Activated T-helper 2 cell treated with anti-CD3 and anti-CD28 coated beads, Interferon-gamma antibody, Interleukin-2, Interleukin-4, amounts not matched to agents 10 μg/mL and 5 μg/mL and 100 μg/mL, durations not matched to agents 14 hours and 24 hours and 36 hours (primary cell): Measurements from ENCODE around the gene RORB. TPM values are rescaled to one million over a fixed set of nuclear protein-coding genes. Genes with fewer than 3 reads are reported as not detected.
A peak's percentile ranks its signal among the peaks of the same experiment; 100 is the strongest.

Experiments used
- DNase-seq: peaks from one replicate; pipeline ENCODE4 v3.0.0; 2021; ENCODE audit warnings: low spot score
- H3K27ac Mint-ChIP-seq: one replicate; pipeline ENCODE4 v1.8.0; 2021; ENCODE audit warnings: mixed read lengths
- H3K27me3 Mint-ChIP-seq: one replicate; pipeline ENCODE4 v1.8.0; 2021; ENCODE audit warnings: low read depth, mixed read lengths
- H3K36me3 Mint-ChIP-seq: one replicate; pipeline ENCODE4 v1.8.0; 2021; ENCODE audit warnings: low read depth, mixed read lengths
- H3K4me1 Mint-ChIP-seq: one replicate; pipeline ENCODE4 v1.8.0; 2021; ENCODE audit warnings: low read depth, mixed read lengths
- H3K4me3 Mint-ChIP-seq: one replicate; pipeline ENCODE4 v1.8.0; 2021; ENCODE audit warnings: low read depth, mild to moderate bottlenecking, moderate library complexity, mixed read lengths
- H3K9me3 Mint-ChIP-seq: one replicate; pipeline ENCODE4 v1.8.0; 2021; ENCODE audit warnings: mixed read lengths
- intact Hi-C: fragments of 100-400 bp; cut with micrococcal nuclease; formaldehyde crosslinking; loops from one replicate; pipeline ENCODE4 v1.15.1; 2023
- total RNA-seq: library from RNA; stranded (reverse); gene quantifications from 2 replicates; pipeline ENCODE4 v1.2.3, GENCODE V29; 2022

RORB gene
- total RNA-seq: 0.02 and 0.11 TPM in 2 replicates

DNA sequence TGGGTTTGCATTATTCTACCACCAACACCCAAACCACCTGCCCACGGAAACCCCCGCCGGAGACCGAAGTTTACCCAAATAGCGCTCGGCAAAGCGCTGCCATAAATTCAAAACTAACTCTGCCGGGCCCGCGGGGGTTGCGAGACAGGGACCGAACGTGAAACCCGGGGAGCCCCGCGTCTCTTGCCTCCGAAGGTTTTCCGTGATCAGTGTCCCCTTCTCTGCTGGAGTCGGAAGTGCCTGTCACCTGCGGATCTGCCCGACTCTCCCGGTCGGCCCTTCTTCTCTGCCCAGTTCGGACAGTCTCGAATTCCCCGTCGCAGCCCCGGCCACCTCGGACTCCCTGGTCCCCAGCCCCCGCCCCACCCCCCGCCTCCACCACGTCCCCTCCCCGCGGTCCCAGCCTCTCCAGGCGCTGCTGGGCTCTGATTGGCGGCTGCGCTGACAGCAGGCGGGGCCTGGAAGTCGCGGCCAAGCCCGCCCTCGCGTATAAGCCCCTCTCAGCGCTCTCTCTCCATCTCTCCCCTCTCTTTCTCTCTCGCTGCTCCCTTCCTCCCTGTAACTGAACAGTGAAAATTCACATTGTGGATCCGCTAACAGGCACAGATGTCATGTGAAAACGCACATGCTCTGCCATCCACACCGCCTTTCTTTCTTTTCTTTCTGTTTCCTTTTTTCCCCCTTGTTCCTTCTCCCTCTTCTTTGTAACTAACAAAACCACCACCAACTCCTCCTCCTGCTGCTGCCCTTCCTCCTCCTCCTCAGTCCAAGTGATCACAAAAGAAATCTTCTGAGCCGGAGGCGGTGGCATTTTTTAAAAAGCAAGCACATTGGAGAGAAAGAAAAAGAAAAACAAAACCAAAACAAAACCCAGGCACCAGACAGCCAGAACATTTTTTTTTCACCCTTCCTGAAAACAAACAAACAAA lies at the start of gene RORB:
RORB (plus strand) TSS at position 517 of the 929 bp plus-strand sequence. CDS start 642 bp downstream, outside the sequence.
- Mint-ChIP-seq H3K36me3 (no peaks in the 10 kb centered on the region), H3K27ac (no peak within 1 kb of the TSS), H3K27me3 (peaks cover 66% of the 10 kb centered on the region), H3K4me3 (peak within 1 kb of the TSS; percentile 86), H3K9me3 (no peaks in the 10 kb centered on the region), H3K4me1 (peaks cover 34% of the 10 kb centered on the region)
- DNase-seq: peak; percentile 36
- intact Hi-C loops: loop anchor here (5.0 kb wide), 1 partner anchor 530 kb away; the partner anchor contains the start of gene CARNMT1

DNA sequence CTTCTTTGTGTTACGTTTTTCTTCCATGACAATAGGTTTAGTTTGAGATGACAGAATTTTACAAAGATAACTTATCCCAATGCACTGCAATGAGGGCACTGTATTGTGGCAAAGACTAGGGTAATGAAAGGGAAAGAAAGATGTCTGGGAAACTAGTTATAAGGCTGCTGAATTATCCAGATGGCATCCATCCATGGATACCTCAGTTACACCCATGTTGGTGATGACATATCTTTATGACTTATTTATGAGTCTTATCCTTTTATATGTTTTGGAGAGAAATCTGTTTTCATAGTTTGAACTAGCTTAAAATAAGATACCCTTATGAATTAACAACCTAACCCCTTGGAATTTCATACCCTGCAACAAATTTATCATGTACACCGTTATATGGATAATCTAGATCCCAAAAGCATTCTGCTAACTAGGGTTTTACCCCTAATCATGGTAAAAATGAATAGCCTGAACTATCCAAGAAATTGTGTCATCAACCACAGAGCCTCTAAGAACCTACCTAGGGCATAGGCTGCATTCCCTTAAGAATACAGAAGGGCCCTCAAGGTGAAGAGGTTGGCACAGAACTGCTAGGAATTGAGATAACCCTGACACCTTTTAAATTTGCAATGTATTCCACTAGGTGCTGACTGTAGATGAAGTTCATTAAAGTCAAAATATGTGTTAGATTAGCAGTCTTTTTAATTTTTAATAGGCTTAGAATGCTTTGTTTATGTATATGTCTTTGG lies 49.5 kb upstream of the RORB start:
- H3K27ac Mint-ChIP-seq: no peak overlapping the region

GRCh38 chr9:74449060-74449459 lies 48.1 kb upstream of the RORB start:
- H3K36me3 Mint-ChIP-seq: no peaks in the 10 kb centered on the region
- DNase-seq: no peak
- no peak overlapping the region for H3K4me3 Mint-ChIP-seq
- no peak overlapping the region for H3K27ac Mint-ChIP-seq
- H3K27me3 Mint-ChIP-seq: no peaks in the 10 kb centered on the region
- H3K4me1 Mint-ChIP-seq: no peaks in the 10 kb centered on the region
- H3K9me3 Mint-ChIP-seq: no peaks in the 10 kb centered on the region
- intact Hi-C loops: no loop called here

More for the DNA sequence above, 49.5 kb upstream of the RORB start:
- H3K4me1 Mint-ChIP-seq: no peaks in the 10 kb centered on the region
- no peaks in the 10 kb centered on the region for H3K9me3 Mint-ChIP-seq
- H3K27me3 Mint-ChIP-seq: no peaks in the 10 kb centered on the region
- intact Hi-C loops: no loop called here
- no peaks in the 10 kb centered on the region for H3K36me3 Mint-ChIP-seq
- H3K4me3 Mint-ChIP-seq: no peak overlapping the region
- no peak for DNase-seq

GRCh38 chr9:74458832-74459231 lies 38.3 kb upstream of the RORB start:
- Mint-ChIP-seq H3K27me3 (no peaks in the 10 kb centered on the region), H3K9me3 (no peaks in the 10 kb centered on the region)

DNA sequence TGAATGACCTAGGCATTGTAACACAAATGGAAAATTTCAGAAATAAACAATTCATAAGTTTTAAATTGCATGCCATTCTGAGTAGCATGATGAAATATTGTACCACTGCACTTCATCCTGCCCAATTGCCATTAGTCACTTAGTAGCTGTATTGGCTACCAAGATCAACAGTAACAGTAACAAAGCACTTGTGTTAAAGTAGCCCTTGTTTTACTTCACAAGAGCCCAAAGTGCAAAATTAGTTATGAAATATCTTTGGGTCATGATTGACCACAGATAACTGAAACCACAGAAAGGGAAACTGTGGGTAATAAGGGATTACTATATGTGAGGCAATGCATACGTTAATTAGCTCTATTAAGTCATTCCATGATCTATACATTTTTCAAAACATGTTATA lies 33.3 kb upstream of the RORB start:
- H3K4me3 Mint-ChIP-seq: no peak overlapping the region
- H3K4me1 Mint-ChIP-seq: no peaks in the 10 kb centered on the region
- H3K27ac Mint-ChIP-seq: no peak overlapping the region
- intact Hi-C loops: no loop called here
- DNase-seq: no peak
- no peaks in the 10 kb centered on the region for H3K27me3 Mint-ChIP-seq
- no peaks in the 10 kb centered on the region for H3K36me3 Mint-ChIP-seq
- no peaks in the 10 kb centered on the region for H3K9me3 Mint-ChIP-seq

More at GRCh38 chr9:74458832-74459231, 38.3 kb upstream of the RORB start:
- no peak overlapping the region for H3K4me3 Mint-ChIP-seq
- no peaks in the 10 kb centered on the region for H3K4me1 Mint-ChIP-seq
- H3K27ac Mint-ChIP-seq: no peak overlapping the region
- intact Hi-C loops: no loop called here
- no peaks in the 10 kb centered on the region for H3K36me3 Mint-ChIP-seq
- no peak for DNase-seq

- intact Hi-C loops: no loop called here
These were observed 18.5 kb upstream of the RORB start for GRCh38 chr9:74478606-74479005.

DNA sequence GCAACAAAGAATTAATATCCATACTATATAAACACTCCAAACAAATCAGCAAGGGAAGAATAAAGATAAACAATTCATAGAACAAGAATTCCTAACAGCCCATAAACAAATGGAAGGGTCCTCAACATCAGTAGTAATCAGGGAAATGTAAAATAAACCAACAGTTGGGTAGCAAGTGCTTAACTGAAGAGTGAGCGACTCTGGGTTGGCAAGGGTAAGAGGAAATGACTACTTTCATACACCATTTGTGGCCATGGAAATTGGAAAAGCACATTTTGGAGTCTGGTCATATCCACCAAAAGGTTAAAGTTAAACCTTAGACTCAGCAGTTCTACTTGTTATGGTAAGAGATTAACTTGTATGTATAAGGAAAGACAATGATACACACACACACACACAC lies 17.4 kb upstream of the RORB start:
- DNase-seq: no peak
- Mint-ChIP-seq H3K36me3 (no peaks in the 10 kb centered on the region), H3K4me3 (no peak overlapping the region), H3K9me3 (peaks cover 6% of the 10 kb centered on the region), H3K4me1 (no peaks in the 10 kb centered on the region), H3K27ac (no peak overlapping the region), H3K27me3 (no peaks in the 10 kb centered on the region)
- intact Hi-C loops: no loop called here

More at GRCh38 chr9:74478606-74479005, 18.5 kb upstream of the RORB start:
- no peaks in the 10 kb centered on the region for H3K4me1 Mint-ChIP-seq
- H3K4me3 Mint-ChIP-seq: no peak overlapping the region
- no peaks in the 10 kb centered on the region for H3K27me3 Mint-ChIP-seq
- H3K27ac Mint-ChIP-seq: no peak overlapping the region
- no peaks in the 10 kb centered on the region for H3K36me3 Mint-ChIP-seq
- no peak for DNase-seq
- H3K9me3 Mint-ChIP-seq: peaks cover 6% of the 10 kb centered on the region

GRCh38 chr9:74487395-74487794 lies 9.7 kb upstream of the RORB start:
- Mint-ChIP-seq H3K27ac (no peak overlapping the region), H3K4me3 (no peak overlapping the region), H3K4me1 (no peaks in the 10 kb centered on the region), H3K9me3 (no peaks in the 10 kb centered on the region), H3K27me3 (peaks cover 3% of the 10 kb centered on the region), H3K36me3 (no peaks in the 10 kb centered on the region)
- intact Hi-C loops: no loop called here
- no peak for DNase-seq

GRCh38 chr9:74493512-74493911 lies 3.6 kb upstream of the RORB start:
- Mint-ChIP-seq H3K4me3 (no peak overlapping the region), H3K9me3 (no peaks in the 10 kb centered on the region), H3K27ac (no peak overlapping the region), H3K27me3 (peaks cover 39% of the 10 kb centered on the region), H3K36me3 (no peaks in the 10 kb centered on the region), H3K4me1 (peaks cover 16% of the 10 kb centered on the region)
- intact Hi-C loops: no loop called here
- no peak for DNase-seq

DNA sequence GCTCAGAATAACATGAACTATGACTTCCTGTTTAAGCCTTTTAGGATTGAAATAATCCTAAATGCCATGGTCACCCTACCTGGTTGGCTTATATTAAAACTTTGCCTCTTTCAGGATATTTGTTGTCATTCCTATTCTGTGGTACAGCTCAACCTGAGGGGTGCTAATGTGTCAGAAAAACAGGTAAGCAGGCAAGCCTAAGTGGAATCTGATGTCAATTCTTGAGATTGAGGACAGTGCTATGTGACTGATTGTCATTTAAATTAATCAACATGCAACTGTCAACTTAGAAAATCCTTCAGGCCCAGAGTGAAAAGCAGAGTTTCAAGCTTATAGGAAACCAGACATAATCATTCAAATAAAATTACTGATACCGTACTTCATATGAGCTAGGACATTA lies 2.6 kb upstream of the RORB start:
- Mint-ChIP-seq H3K36me3 (no peaks in the 10 kb centered on the region), H3K27me3 (peaks cover 46% of the 10 kb centered on the region), H3K4me1 (peaks cover 21% of the 10 kb centered on the region), H3K27ac (no peak overlapping the region), H3K9me3 (no peaks in the 10 kb centered on the region), H3K4me3 (no peak overlapping the region)
- intact Hi-C loops: no loop called here
- no peak for DNase-seq

- DNase-seq: no peak
- intact Hi-C loops: loop anchor here (5.0 kb wide), 1 partner anchor 531 kb away; the partner anchor contains the start of gene CARNMT1
These were observed 729 bp upstream of the RORB start for GRCh38 chr9:74496406-74496805.

DNA sequence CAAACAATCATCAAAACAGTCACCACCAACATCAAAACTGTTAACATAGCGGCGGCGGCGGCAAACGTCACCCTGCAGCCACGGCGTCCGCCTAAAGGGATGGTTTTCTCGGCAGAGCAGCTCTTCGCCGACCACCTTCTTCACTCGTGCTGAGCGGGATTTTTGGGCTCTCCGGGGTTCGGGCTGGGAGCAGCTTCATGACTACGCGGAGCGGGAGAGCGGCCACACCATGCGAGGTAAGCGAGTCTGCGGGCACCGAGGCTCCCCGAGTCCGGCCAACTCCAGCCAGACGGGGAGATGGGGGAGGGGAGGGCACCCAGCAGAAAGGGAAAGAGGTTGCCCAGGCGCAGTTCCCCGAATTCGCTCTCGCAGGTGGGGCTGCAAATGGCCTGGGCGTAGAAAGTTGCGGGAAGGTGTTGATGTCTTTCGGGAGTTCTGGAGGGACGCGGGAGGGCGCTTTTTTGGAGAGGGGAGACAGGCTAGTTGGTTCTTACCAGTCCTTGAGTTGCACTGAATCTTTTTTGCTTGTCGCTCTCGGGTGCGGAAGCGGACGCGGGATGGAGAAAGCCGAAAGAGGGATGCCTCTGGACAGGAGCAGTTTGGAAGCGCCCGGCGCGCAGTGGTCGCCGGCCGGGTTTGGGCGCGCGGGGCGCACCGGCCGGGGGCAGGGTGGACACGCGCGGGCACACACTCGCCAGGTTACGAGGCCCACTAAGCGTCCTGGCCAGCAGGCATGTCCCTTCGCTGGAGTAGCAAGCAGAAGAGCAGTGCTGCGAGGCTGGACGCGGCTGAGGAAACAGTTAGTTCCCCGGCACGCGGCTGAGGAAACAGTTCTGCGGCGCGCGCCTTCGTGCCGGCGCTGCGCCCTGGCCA lies 849 bp downstream of the RORB start:
- H3K4me3 Mint-ChIP-seq: peak overlapping the region; percentile 86

More at GRCh38 chr9:74496406-74496805, 729 bp upstream of the RORB start:
- Mint-ChIP-seq H3K9me3 (no peaks in the 10 kb centered on the region), H3K4me3 (peak overlapping the region; percentile 86), H3K36me3 (no peaks in the 10 kb centered on the region), H3K27me3 (peaks cover 63% of the 10 kb centered on the region), H3K27ac (no peak overlapping the region), H3K4me1 (peaks cover 34% of the 10 kb centered on the region)

More for the DNA sequence above, 849 bp downstream of the RORB start:
- H3K4me1 Mint-ChIP-seq: peaks cover 34% of the 10 kb centered on the region
- intact Hi-C loops: loop anchor here (5.0 kb wide), 1 partner anchor 529 kb away; the partner anchor contains the start of gene CARNMT1
- peak; percentile 12 for DNase-seq
- no peaks in the 10 kb centered on the region for H3K36me3 Mint-ChIP-seq
- H3K27ac Mint-ChIP-seq: no peak overlapping the region
- no peaks in the 10 kb centered on the region for H3K9me3 Mint-ChIP-seq
- H3K27me3 Mint-ChIP-seq: peaks cover 67% of the 10 kb centered on the region
